Ishikawa (cell line): ENCODE measurements around the gene ARL4D.

Experiments
- EP300 ChIP-seq: IDR thresholded peaks from 2 replicates; pipeline ENCODE4 v1.6.1; 2012; ENCODE audit warnings: borderline replicate concordance
- FOXM1 ChIP-seq: IDR thresholded peaks from 2 replicates; pipeline ENCODE4 v1.6.1; 2012; ENCODE audit warnings: low read depth, borderline replicate concordance
- MAX ChIP-seq: IDR thresholded peaks from 2 replicates; pipeline ENCODE4 v1.6.1; 2012
- REST ChIP-seq: IDR thresholded peaks from 2 replicates; pipeline ENCODE4 v1.6.1; 2012; ENCODE audit warnings: low read depth, mild to moderate bottlenecking
- TCF12 ChIP-seq: IDR thresholded peaks from 2 replicates; pipeline ENCODE4 v1.6.1; 2012; ENCODE audit warnings: low read depth
- YY1 ChIP-seq: IDR thresholded peaks from 2 replicates; pipeline ENCODE4 v1.6.1; 2012; ENCODE audit warnings: low read depth

GRCh38 chr17:43353393-43353792 lies 45.4 kb upstream of the ARL4D start:
- TF ChIP-seq TCF12 (no peak), EP300 (no peak), YY1 (no peak), MAX (no peak), FOXM1 (no peak), REST (no peak)
